K562 (cell line): ENCODE data around the gene C1orf174.
A peak's percentile ranks its signal among the peaks of the same experiment; 100 is the strongest.

ENCODE experiments used
- ARID3B ChIP-seq: fragments of 250-450 bp; sonication (Bioruptor Pico); IDR thresholded peaks from 2 replicates; pipeline ENCODE4 v1.4.0; 2020; ENCODE audit warnings: borderline replicate concordance
- ASH1L ChIP-seq: fragments of 450-650 bp; IDR thresholded peaks from 2 replicates; pipeline ENCODE4 v1.6.1; 2018; ENCODE audit warnings: borderline replicate concordance, mild to moderate bottlenecking, low read depth; ENCODE audit not compliant: partially characterized antibody
- ATF3 ChIP-seq, 2 experiments: fragments of 450-650 bp in 1 of 2; sonication (generic) in 1 of 2; formaldehyde crosslinking in 1 of 2; IDR thresholded peaks in 1 of 2; conservative IDR thresholded peaks in 1 of 2; 2 replicates each; pipeline versions ENCODE4 v1.6.1 to v1.8.1; 2016 to 2023; ENCODE audit warnings: mild to moderate bottlenecking in 2 of 2, moderate library complexity in 2 of 2, inconsistent platforms in 1 of 2, missing genetic modification reagents in 1 of 2
- JUN ChIP-seq, 2 experiments: sonication (generic) in 1 of 2; formaldehyde crosslinking in 1 of 2; IDR thresholded peaks; 2 replicates each; pipeline versions ENCODE4 v1.6.1 to v1.8.0; 2012 to 2022; ENCODE audit warnings: borderline replicate concordance in 2 of 2, mild to moderate bottlenecking in 2 of 2, improper control_type of control experiment in 1 of 2, low read depth in 1 of 2, low read length in 1 of 2, missing genetic modification reagents in 1 of 2
- KDM1A ChIP-seq, 2 experiments: fragments of 450-650 bp; IDR thresholded peaks; 2 replicates each; pipeline ENCODE4 v1.6.1; 2016; ENCODE audit warnings: mild to moderate bottlenecking in 2 of 2
- PHF8 ChIP-seq: fragments of 200-600 bp; sonication (generic); IDR thresholded peaks from 2 replicates; pipeline ENCODE4 v1.6.1; 2012; ENCODE audit warnings: mixed run types, mild to moderate bottlenecking, inconsistent platforms, low read length, moderate library complexity, borderline replicate concordance
- TBP ChIP-seq: optimal IDR thresholded peaks from 2 replicates; pipeline ENCODE3; 2011; ENCODE audit warnings: low read depth, low read length, improper control_type of control experiment
- TF ChIP-seq, protein P1 (sequence below), 3 experiments: IDR thresholded peaks in 2 of 3; conservative IDR thresholded peaks in 1 of 3; 2 replicates each; pipeline ENCODE4 v1.5.1; 2011 to 2012; ENCODE audit warnings: low read length in 3 of 3, mild to moderate bottlenecking in 3 of 3, control low read depth in 2 of 3, improper control_type of control experiment in 1 of 3, inconsistent platforms in 1 of 3, low read depth in 1 of 3, mixed read lengths in 1 of 3, moderate library complexity in 1 of 3; ENCODE audit not compliant: insufficient read depth in 2 of 3

DNA sequence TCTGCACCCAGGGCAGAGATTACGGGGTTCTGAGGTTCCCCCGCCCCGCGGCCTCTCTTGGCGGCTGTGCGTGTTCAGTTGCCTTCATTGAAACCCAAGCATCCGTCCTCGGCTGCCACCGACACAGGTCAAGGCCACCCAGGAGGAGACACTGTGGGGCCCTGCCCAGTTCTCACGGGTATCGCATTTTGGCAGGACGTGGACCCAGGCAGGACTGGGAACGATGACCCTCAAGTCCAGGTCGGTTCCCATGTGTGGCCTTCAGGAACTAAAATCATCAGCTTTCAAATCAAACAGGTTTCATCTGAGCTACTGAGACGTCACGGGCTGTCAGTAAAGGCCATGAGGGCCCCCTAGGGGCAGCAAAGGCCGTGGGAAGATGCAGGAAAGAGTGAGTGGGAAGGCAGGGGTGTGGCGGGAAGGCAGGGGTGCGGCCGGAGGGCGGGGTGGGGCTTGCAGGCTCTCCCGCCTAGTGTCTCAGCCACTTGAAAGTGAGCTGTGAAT is 7.0 kb upstream of the C1orf174 start:
- no peak for TF ChIP-seq ASH1L
- no peak for TF ChIP-seq JUN (IDR thresholded peaks at IDR 0.05; ENCODE audit: borderline replicate concordance, low read depth, low read length)
- no peak for TF ChIP-seq JUN (CRISPR knock-in tag; IDR thresholded peaks at IDR 0.05; ENCODE audit: borderline replicate concordance)
- TF ChIP-seq, protein P1, sequence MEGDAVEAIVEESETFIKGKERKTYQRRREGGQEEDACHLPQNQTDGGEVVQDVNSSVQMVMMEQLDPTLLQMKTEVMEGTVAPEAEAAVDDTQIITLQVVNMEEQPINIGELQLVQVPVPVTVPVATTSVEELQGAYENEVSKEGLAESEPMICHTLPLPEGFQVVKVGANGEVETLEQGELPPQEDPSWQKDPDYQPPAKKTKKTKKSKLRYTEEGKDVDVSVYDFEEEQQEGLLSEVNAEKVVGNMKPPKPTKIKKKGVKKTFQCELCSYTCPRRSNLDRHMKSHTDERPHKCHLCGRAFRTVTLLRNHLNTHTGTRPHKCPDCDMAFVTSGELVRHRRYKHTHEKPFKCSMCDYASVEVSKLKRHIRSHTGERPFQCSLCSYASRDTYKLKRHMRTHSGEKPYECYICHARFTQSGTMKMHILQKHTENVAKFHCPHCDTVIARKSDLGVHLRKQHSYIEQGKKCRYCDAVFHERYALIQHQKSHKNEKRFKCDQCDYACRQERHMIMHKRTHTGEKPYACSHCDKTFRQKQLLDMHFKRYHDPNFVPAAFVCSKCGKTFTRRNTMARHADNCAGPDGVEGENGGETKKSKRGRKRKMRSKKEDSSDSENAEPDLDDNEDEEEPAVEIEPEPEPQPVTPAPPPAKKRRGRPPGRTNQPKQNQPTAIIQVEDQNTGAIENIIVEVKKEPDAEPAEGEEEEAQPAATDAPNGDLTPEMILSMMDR (IDR thresholded peaks at IDR 0.05 in 2 of 3, conservative IDR thresholded peaks at IDR 0.05 in 1 of 3; ENCODE audit: insufficient read depth in 2 of 3, low read depth in 1 of 3, low read length in 3 of 3), result peak; percentile 76 to 86 (median 77)
- no peak for TF ChIP-seq PHF8
- TF ChIP-seq KDM1A (IDR thresholded peaks at IDR 0.05), result no peak
- no peak for TF ChIP-seq ARID3B (CRISPR knock-in tag)
- no peak for TF ChIP-seq TBP
- no peak for TF ChIP-seq ATF3 (IDR thresholded peaks at IDR 0.05)
- no peak for TF ChIP-seq ATF3 (CRISPR knock-in tag; conservative IDR thresholded peaks at IDR 0.05)
